ENCODE measurements around the gene AMOTL1.

DNA sequence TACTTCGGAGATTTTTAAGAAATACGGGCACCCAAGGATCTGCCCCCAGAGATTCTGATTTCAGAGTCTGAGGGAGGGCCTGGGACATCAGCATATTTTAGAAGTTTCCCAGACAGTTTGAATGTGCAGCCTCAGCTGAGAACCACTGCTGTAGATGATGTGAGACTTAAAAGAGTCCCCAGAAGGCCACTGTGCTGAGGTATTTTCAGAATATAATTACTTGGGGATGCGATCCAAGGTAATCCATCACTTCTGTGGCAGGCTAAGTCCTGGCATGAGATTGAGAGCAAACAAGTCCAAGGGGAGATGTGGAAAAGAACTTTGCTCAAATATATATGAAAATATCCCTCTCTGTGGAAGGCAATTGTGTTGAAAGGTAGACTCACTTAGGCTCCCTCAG is 48.3 kb upstream of the AMOTL1 start:
- TF ChIP-seq, protein P1, sequence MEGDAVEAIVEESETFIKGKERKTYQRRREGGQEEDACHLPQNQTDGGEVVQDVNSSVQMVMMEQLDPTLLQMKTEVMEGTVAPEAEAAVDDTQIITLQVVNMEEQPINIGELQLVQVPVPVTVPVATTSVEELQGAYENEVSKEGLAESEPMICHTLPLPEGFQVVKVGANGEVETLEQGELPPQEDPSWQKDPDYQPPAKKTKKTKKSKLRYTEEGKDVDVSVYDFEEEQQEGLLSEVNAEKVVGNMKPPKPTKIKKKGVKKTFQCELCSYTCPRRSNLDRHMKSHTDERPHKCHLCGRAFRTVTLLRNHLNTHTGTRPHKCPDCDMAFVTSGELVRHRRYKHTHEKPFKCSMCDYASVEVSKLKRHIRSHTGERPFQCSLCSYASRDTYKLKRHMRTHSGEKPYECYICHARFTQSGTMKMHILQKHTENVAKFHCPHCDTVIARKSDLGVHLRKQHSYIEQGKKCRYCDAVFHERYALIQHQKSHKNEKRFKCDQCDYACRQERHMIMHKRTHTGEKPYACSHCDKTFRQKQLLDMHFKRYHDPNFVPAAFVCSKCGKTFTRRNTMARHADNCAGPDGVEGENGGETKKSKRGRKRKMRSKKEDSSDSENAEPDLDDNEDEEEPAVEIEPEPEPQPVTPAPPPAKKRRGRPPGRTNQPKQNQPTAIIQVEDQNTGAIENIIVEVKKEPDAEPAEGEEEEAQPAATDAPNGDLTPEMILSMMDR (IDR thresholded peaks at IDR 0.05), result no peak
- TF ChIP-seq POLR2A (IDR thresholded peaks at IDR 0.05), result no peak

Measured in esophagus squamous epithelium (tissue), 4 donors.